HG03139 (cell line): ENCODE results near the gene TPX2.

Source experiments
- ATAC-seq: cut with Tn5 transposase; IDR thresholded peaks from one replicate; pipeline ENCODE4 v1.9.1; 2021; ENCODE audit not compliant: unreplicated experiment

TPX2 gene

GRCh38 chr20:31738729-31739549 lies at the start of gene TPX2:
TSS of gene TPX2 (plus strand) at chr20:31739290. CDS start at chr20:31757477, 18,187 bp downstream.
- ATAC-seq: peak; percentile 97

- no peak for ATAC-seq
These were observed 48.9 kb upstream of the TPX2 start for GRCh38 chr20:31690124-31690666.

GRCh38 chr20:31691646-31692275 lies 47.3 kb upstream of the TPX2 start:
- ATAC-seq: no peak

GRCh38 chr20:31693402-31693801 lies 45.7 kb upstream of the TPX2 start:
- ATAC-seq: no peak

- no peak for ATAC-seq
These were observed 45.0 kb upstream of the TPX2 start for GRCh38 chr20:31693987-31694661.

GRCh38 chr20:31694842-31695593 lies 44.1 kb upstream of the TPX2 start:
- ATAC-seq: no peak

- no peak for ATAC-seq
These were observed 43.0 kb upstream of the TPX2 start for GRCh38 chr20:31695849-31696804.

- ATAC-seq: no peak
These were observed 40.8 kb upstream of the TPX2 start for GRCh38 chr20:31698243-31698802.

- ATAC-seq: peak; percentile 91
These were observed 40.0 kb upstream of the TPX2 start for GRCh38 chr20:31698803-31699718.

- ATAC-seq: no peak
These were observed 39.0 kb upstream of the TPX2 start for GRCh38 chr20:31699801-31700728.

GRCh38 chr20:31700747-31701146 lies 38.3 kb upstream of the TPX2 start:
- no peak for ATAC-seq

GRCh38 chr20:31701591-31701990 lies 37.5 kb upstream of the TPX2 start:
- no peak for ATAC-seq

- ATAC-seq: no peak
These were observed 34.6 kb upstream of the TPX2 start for GRCh38 chr20:31704225-31705119.

GRCh38 chr20:31705191-31705590 lies 33.9 kb upstream of the TPX2 start:
- ATAC-seq: peak; percentile 8

GRCh38 chr20:31705598-31706597 lies 33.2 kb upstream of the TPX2 start:
- ATAC-seq: peak; percentile 83
